C4-2B (cell line): ENCODE measurements around the gene MYO15B.
A peak's percentile ranks its signal among the peaks of the same experiment; 100 is the strongest.

Experiments used
- H3K27ac ChIP-seq: fragments of 450-650 bp; 2 replicates; pipeline ENCODE4 v1.5.1; 2017
- CTCF ChIP-seq: fragments of 450-650 bp; conservative IDR thresholded peaks from 2 replicates; pipeline ENCODE4 v1.5.1; 2017; ENCODE audit warnings: mild to moderate bottlenecking
- ZFX ChIP-seq: fragments of 450-650 bp; IDR thresholded peaks from 2 replicates; pipeline ENCODE4 v1.6.1; 2017

The MYO15B gene

GRCh38 chr17:75664099-75664549, 76.5 kb downstream of the MYO15B start:
- TF ChIP-seq ZFX (no peak), CTCF (no peak)
- H3K27ac ChIP-seq = no peak overlapping the region

GRCh38 chr17:75665981-75666380, 78.4 kb downstream of the MYO15B start:
- no peak for TF ChIP-seq CTCF
- peak overlapping the region; percentile 82; the same call in 1 of the 2 replicates for H3K27ac ChIP-seq

DNA sequence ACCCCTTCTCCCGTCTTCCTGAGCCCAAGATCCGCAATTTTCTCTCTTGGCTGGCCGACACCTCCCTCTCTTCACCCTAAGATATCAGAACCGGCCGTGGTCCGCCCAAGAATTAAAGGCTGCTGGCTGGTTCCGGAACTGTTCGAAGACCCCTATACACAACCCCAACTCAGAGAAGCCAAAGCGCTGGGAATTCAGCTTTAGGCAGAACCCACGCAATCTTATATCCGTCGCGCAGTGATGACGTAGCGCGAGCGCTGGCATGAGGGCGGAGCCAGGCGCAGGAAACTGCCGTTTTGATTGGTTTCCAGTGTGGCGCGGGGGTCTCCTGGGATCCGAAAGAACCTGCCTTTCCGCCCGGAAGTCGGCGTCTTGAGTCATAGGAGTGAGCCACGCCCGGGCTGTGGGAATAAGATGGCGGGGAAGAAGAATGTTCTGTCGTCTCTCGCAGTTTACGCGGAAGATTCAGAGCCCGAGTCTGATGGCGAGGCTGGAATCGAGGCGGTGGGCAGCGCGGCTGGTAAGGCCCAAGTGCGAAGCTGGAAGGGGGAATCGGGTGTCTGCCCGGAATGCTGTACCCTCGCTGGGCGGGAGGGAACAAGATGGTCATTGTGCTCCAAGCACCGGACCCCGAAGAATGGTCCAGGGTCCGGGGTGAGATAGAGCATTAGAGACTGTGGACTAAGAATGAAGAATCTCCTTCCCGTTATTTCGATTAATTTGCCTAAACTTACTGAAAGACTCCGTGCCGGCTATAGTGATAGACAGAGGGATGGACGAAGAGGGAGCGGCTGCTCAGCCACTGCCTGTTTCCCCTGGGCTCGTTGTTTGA, 79.6 kb downstream of the MYO15B start, which contains the start of the genes RECQL5 and SAP30BP:
RECQL5 (minus strand) TSS at position 196 of the 832 bp plus-strand sequence. CDS start 597 bp downstream, outside the sequence.
SAP30BP (plus strand) TSS at position 380 of the 832 bp plus-strand sequence; CDS start at position 415, 35 bp downstream.
- H3K27ac ChIP-seq = peak within 1 kb of the TSS; percentile 82
- TF ChIP-seq ZFX = no peak
- no peak for TF ChIP-seq CTCF

DNA sequence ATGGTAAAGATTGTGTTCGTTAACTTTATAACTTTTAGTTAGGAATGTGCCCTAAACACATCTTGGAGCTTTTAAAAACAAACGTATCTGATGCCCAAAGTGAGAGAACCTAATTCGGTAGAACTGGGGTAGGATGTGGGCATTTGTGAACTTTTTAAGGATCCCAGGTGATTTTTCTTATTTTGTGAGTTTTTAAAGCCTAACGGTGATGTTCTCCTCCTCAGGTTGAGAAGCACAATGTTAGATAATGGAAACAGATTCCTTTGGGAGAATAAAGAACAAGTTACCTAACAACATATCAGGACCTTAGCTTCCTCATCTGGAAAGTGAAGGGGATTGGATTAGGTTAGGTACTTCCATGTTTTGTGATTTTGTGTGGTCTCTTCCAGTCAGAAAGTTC, 80.2 kb downstream of the MYO15B start:
- TF ChIP-seq ZFX (no peak), CTCF (no peak)
- peak overlapping the region; percentile 82 for H3K27ac ChIP-seq

DNA sequence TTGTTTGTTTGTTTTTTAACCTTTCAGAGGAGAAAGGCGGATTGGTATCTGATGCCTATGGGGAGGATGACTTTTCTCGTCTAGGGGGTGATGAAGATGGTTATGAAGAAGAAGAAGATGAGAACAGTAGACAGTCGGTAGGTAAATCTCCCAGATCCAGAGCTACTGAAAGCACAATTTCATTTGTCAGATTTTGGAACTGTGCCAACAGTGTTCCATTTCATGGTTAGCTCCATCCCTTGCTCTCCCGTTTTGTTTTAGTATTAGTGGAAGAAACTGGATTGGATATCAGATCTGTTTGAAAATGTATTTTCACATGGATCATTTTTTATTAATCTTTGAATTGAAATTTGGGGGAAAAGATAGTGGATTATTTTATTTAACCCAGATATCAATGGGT, 80.9 kb downstream of the MYO15B start:
- TF ChIP-seq ZFX = no peak
- no peak for TF ChIP-seq CTCF
- no peak overlapping the region for H3K27ac ChIP-seq

GRCh38 chr17:75670868-75671267, 83.3 kb downstream of the MYO15B start:
- no peak overlapping the region for H3K27ac ChIP-seq
- TF ChIP-seq ZFX (no peak), CTCF (no peak)

DNA sequence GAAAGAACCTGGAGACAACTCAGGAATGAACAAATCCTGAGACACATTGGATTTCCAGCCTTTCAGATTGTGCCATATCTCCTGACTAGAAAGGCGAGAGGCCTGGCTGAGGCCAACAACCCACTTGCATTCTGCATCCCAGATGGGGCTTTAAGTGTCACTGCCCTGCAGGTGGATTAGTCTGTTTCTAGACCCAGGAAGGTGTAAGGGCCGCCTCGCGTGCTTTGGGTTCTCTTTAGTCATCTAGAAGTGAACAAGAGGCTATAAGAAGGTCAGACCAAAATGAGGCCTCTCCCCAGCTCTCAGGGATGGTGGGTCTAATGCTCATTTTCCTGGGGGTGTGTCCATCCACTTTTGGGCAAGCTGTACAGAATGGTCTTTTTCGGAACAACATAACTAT, 84.4 kb downstream of the MYO15B start:
- TF ChIP-seq ZFX = no peak
- no peak for TF ChIP-seq CTCF
- no peak overlapping the region for H3K27ac ChIP-seq
